K562 (cell line): ENCODE measurements around the gene ESPN. TPM values are rescaled to one million over a fixed set of nuclear protein-coding genes. Genes with fewer than 3 reads are reported as not detected.

Experiments
- ATF3 ChIP-seq, 2 experiments: fragments of 450-650 bp in 1 of 2; sonication (generic) in 1 of 2; formaldehyde crosslinking in 1 of 2; IDR thresholded peaks in 1 of 2; conservative IDR thresholded peaks in 1 of 2; 2 replicates each; pipeline versions ENCODE4 v1.6.1 to v1.8.1; 2016 to 2023; ENCODE audit warnings: mild to moderate bottlenecking in 2 of 2, moderate library complexity in 2 of 2, inconsistent platforms in 1 of 2, missing genetic modification reagents in 1 of 2
- CCNT2 ChIP-seq: IDR thresholded peaks from 2 replicates; pipeline ENCODE4 v1.6.1; 2011; ENCODE audit warnings: borderline replicate concordance, low read depth, mild to moderate bottlenecking, moderate library complexity, mixed read lengths, low read length; ENCODE audit not compliant: insufficient read length; ENCODE audit errors: extremely low read depth
- CREBBP ChIP-seq: IDR thresholded peaks from one replicate; pipeline ENCODE4 v1.6.1; 2012; ENCODE audit warnings: low read depth, mild to moderate bottlenecking, control low read depth, inconsistent platforms, low read length
- DIDO1 ChIP-seq: fragments of 450-650 bp; IDR thresholded peaks from 2 replicates; pipeline ENCODE4 v1.6.1; 2016; ENCODE audit warnings: low read depth, missing biosample characterization, missing genetic modification characterization
- HNRNPLL ChIP-seq: fragments of 200-400 bp; formaldehyde crosslinking; IDR thresholded peaks from 2 replicates; pipeline ENCODE4 v1.6.1; 2017; ENCODE audit warnings: low read length, low read depth, mild to moderate bottlenecking; ENCODE audit not compliant: poor library complexity, severe bottlenecking
- RBM39 ChIP-seq: fragments of 200-400 bp; formaldehyde crosslinking; optimal IDR thresholded peaks from 2 replicates; pipeline ENCODE3; 2018; ENCODE audit warnings: low read depth, low read length
- SNAPC5 ChIP-seq: fragments of 250-450 bp; sonication (Bioruptor Pico); IDR thresholded peaks from 2 replicates; pipeline ENCODE4 v1.8.0; 2021; ENCODE audit warnings: moderate library complexity, mild to moderate bottlenecking, inconsistent platforms
- TEAD4 ChIP-seq, 2 experiments: sonication (generic) in 1 of 2; formaldehyde crosslinking in 1 of 2; IDR thresholded peaks; 2 replicates each; pipeline versions ENCODE4 v1.6.1 to v1.8.0; 2012 to 2022; ENCODE audit warnings: borderline replicate concordance in 1 of 2, inconsistent platforms in 1 of 2, low read length in 1 of 2, mild to moderate bottlenecking in 1 of 2, missing genetic modification reagents in 1 of 2
- ZNF586 ChIP-seq: fragments of 450-650 bp; formaldehyde crosslinking; conservative IDR thresholded peaks from 2 replicates; pipeline ENCODE4 v1.4.0; 2020; ENCODE audit warnings: mild to moderate bottlenecking, moderate library complexity
- ZNF639 ChIP-seq, 2 experiments: fragments of 200-800 bp in 1 of 2; sonication (Bioruptor generic) in 1 of 2; sonication (generic) in 1 of 2; formaldehyde crosslinking in 1 of 2; IDR thresholded peaks in 1 of 2; conservative IDR thresholded peaks in 1 of 2; 2 replicates each; pipeline versions ENCODE4 v1.5.0 to v1.6.1; 2016 to 2020; ENCODE audit warnings: missing compliant biosample characterization in 1 of 2, missing genetic modification characterization in 1 of 2, missing genetic modification reagents in 1 of 2
- polyA plus RNA-seq, 8 experiments: library from polyadenylated mRNA; depleted of rRNA in 4 of 8; stranded (reverse) in 5 of 8; unstranded in 3 of 8; fragments of >200 nt; fragmentation: Nextera tagmentation in 2 of 8; fragmentation: Illumina TruSeq in 1 of 8; extraction: Ambion mirVana in 2 of 8; extraction: Trizol in 1 of 8; gene quantifications; 2 replicates each; pipeline versions ENCODE4 v1.2.1 to v1.2.3, GENCODE V29; 2011 to 2014; ENCODE audit warnings: inconsistent platforms in 1 of 8, missing spikeins in 1 of 8
- total RNA-seq, 7 experiments: library from RNA; depleted of rRNA in 6 of 7; stranded (reverse); fragments of >200 nt in 6 of 7; fragmentation: Illumina TruSeq in 2 of 7; extraction: Trizol in 2 of 7; gene quantifications; 2 replicates each; pipeline versions ENCODE4 v1.2.1 to v1.2.3, GENCODE V29; 2011 to 2021; ENCODE audit warnings: low replicate concordance in 1 of 7
- TF ChIP-seq, protein P1 (sequence below): sonication (generic); formaldehyde crosslinking; IDR thresholded peaks from 2 replicates; pipeline ENCODE4 v1.8.0; 2023; ENCODE audit warnings: mild to moderate bottlenecking, missing genetic modification reagents
- TF ChIP-seq, protein P2 (sequence below): fragments of 450-650 bp; formaldehyde crosslinking; IDR thresholded peaks from 2 replicates; pipeline ENCODE4 v1.4.0; 2020; ENCODE audit warnings: mild to moderate bottlenecking, mixed read lengths
- TF ChIP-seq, protein P3 (sequence below): fragments of 250-450 bp; sonication (Bioruptor Pico); IDR thresholded peaks from 2 replicates; pipeline ENCODE4 v1.4.0; 2020

The ESPN gene
- total and polyA plus RNA-seq, 9 of the 15 experiments (the other 6 are each of a cell fraction or from before 2014, with no cell fraction given): 0.07 to 1.2 (median 0.45) TPM; not detected in 3

- TF ChIP-seq, protein P1, sequence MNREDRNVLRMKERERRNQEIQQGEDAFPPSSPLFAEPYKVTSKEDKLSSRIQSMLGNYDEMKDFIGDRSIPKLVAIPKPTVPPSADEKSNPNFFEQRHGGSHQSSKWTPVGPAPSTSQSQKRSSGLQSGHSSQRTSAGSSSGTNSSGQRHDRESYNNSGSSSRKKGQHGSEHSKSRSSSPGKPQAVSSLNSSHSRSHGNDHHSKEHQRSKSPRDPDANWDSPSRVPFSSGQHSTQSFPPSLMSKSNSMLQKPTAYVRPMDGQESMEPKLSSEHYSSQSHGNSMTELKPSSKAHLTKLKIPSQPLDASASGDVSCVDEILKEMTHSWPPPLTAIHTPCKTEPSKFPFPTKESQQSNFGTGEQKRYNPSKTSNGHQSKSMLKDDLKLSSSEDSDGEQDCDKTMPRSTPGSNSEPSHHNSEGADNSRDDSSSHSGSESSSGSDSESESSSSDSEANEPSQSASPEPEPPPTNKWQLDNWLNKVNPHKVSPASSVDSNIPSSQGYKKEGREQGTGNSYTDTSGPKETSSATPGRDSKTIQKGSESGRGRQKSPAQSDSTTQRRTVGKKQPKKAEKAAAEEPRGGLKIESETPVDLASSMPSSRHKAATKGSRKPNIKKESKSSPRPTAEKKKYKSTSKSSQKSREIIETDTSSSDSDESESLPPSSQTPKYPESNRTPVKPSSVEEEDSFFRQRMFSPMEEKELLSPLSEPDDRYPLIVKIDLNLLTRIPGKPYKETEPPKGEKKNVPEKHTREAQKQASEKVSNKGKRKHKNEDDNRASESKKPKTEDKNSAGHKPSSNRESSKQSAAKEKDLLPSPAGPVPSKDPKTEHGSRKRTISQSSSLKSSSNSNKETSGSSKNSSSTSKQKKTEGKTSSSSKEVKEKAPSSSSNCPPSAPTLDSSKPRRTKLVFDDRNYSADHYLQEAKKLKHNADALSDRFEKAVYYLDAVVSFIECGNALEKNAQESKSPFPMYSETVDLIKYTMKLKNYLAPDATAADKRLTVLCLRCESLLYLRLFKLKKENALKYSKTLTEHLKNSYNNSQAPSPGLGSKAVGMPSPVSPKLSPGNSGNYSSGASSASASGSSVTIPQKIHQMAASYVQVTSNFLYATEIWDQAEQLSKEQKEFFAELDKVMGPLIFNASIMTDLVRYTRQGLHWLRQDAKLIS (CRISPR knock-in tag): peak; percentile 93
- peak in 1 of 2 experiments; percentile 75; a peak in 1 of 4 replicates for TF ChIP-seq ZNF639 (CRISPR knock-in tag; conservative IDR thresholded peaks at IDR 0.05 in 1 of 2, IDR thresholded peaks at IDR 0.05 in 1 of 2)
- TF ChIP-seq CREBBP: no peak
- peak; percentile 68; the same call in 1 of the 2 replicates for TF ChIP-seq DIDO1 (tag)
- TF ChIP-seq, protein P2, sequence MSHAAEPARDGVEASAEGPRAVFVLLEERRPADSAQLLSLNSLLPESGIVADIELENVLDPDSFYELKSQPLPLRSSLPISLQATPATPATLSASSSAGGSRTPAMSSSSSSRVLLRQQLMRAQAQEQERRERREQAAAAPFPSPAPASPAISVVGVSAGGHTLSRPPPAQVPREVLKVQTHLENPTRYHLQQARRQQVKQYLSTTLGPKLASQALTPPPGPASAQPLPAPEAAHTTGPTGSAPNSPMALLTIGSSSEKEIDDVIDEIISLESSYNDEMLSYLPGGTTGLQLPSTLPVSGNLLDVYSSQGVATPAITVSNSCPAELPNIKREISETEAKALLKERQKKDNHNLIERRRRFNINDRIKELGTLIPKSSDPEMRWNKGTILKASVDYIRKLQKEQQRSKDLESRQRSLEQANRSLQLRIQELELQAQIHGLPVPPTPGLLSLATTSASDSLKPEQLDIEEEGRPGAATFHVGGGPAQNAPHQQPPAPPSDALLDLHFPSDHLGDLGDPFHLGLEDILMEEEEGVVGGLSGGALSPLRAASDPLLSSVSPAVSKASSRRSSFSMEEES (CRISPR knock-in tag): peak; percentile 80
- peak; percentile 79 for TF ChIP-seq CCNT2
- peak; percentile 92 for TF ChIP-seq RBM39
- TF ChIP-seq HNRNPLL: peak; percentile 51
- TF ChIP-seq ZNF586: no peak
- peak; percentile 6; the same call in 1 of the 2 replicates for TF ChIP-seq TEAD4 (IDR thresholded peaks at IDR 0.05; ENCODE audit: low read length)
- TF ChIP-seq TEAD4 (CRISPR knock-in tag; IDR thresholded peaks at IDR 0.05; ENCODE audit: borderline replicate concordance): peak; percentile 63; the same call in 1 of the 2 replicates
- no peak for TF ChIP-seq SNAPC5 (CRISPR knock-in tag)
- TF ChIP-seq ATF3 (IDR thresholded peaks at IDR 0.05): peak; percentile 45; the same call in 1 of the 2 replicates
- TF ChIP-seq ATF3 (CRISPR knock-in tag; conservative IDR thresholded peaks at IDR 0.05): peak; percentile 47; the same call in 1 of the 2 replicates
- TF ChIP-seq, protein P3, sequence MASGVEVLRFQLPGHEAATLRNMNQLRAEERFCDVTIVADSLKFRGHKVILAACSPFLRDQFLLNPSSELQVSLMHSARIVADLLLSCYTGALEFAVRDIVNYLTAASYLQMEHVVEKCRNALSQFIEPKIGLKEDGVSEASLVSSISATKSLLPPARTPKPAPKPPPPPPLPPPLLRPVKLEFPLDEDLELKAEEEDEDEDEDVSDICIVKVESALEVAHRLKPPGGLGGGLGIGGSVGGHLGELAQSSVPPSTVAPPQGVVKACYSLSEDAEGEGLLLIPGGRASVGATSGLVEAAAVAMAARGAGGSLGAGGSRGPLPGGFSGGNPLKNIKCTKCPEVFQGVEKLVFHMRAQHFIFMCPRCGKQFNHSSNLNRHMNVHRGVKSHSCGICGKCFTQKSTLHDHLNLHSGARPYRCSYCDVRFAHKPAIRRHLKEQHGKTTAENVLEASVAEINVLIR: peak; percentile 39; the same call in 1 of the 2 replicates
Measured at GRCh38 chr1:6393400-6394187, 31.0 kb upstream of the ESPN start, which contains the start of gene ACOT7 (continued).
